ENCODE data around the gene AHNAK2.
"Not testable (repeated sequence)": the region's sequence is repeated elsewhere in the genome, so short reads cannot be mapped to it uniquely, and the experiment has no call there.

Gene AHNAK2

DNA sequence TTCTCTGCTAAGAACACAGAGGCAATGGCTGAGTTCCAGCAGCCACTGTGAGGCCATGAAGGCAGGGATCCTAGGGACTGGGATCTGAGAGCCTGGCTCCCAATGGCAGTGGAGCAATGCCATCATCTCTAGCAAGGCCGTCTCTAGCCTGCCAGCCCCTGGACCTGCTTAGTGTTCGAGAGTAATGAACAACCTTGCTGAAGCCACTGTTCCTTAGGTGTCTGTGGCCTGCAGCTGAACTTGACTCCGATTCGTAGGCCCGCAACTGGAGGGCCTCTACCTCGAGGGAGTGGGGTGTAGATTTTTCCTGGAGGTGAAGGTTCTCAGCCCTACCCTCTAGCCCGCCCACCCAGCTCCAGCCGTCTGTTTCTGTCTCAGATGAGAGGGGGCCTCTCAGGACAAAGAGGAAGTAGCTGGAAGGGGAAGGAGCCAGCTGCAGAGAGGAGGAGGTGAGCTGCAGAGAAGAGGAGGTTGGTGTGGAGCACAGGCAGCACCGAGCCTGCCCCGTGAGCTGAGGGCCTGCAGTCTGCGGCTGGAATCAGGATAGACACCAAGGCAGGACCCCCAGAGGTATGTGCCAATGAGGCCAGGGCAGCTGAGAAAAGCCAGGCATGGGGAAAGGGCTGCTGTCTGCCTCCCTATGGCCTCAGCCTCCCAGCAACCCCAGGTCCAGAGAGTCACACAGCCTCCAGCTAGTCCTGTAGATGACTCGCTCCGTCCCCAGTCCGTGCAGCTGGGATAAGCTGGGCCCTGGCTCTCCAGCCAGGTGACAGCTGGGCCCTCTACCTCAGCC is 53.6 kb downstream of the AHNAK2 start, which contains the start of gene PLD4:
Gene PLD4 (plus strand): TSS at position 459 of the 793 bp plus-strand sequence. CDS start 2,262 bp downstream, outside the sequence.
- DNase-seq: no peak

GRCh38 chr14:104923640-104924420 is 54.3 kb downstream of the AHNAK2 start:
- DNase-seq: no peak

DNA sequence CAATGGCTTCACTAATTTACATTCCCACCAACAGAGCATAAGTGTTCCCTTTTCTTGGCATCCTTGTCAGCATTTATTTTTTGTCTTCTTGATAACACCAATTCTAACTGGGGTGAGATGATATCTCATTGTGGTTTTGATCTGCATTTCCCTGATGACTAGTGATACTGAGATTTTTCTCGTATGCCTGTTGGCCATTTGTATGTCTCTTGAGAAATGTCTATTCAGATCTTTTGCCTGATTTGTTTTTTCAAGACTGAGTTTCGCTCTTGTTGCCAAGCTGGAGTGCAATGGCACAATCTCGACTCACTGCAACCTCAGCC is 58.2 kb downstream of the AHNAK2 start:
- DNase-seq: no peak

- not testable (repeated sequence) for DNase-seq
Observed at GRCh38 chr14:104919152-104919992, 58.8 kb downstream of the AHNAK2 start.

DNA sequence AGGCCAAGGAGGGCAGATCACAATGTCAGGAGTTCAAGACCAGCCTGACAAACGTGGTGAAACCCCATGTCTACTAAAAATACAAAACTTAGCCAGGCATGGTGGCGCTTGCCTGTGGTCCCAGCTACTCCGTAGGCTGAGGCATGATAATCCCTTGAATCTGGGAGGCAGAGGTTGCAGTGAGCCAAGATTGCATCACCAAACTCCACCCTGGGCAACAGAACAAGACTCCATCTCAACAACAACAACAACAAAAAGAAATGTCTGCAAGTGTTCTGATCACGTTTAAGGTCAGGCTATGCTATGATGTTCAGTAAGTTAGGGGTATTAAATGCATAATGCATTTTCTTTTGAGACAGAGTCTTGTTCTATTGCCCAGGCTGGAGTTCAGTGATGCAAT is 60.2 kb downstream of the AHNAK2 start:
- no peak for DNase-seq

- DNase-seq: no peak
Observed at GRCh38 chr14:104917116-104917515, 61.1 kb downstream of the AHNAK2 start.

DNA sequence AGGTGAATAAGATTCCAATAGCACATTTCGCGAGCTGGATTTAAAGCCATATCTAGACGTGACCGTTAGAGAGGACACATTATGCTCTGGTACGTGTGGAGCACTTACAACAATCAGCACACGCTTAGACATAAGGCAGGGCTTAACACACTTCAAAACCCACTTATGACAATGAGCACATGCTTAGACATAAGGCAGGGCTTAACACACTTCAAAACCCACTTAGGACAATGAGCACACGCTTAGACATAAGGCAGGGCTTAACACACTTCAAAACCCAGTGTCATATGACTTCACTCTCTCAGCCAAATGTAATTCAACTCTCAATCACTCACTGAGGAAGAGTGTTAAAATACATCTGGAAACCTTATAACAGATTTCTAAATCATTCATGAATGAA is 64.7 kb downstream of the AHNAK2 start:
- no peak for DNase-seq

- DNase-seq: no peak
Observed at GRCh38 chr14:104912053-104912452, 66.1 kb downstream of the AHNAK2 start.

DNA sequence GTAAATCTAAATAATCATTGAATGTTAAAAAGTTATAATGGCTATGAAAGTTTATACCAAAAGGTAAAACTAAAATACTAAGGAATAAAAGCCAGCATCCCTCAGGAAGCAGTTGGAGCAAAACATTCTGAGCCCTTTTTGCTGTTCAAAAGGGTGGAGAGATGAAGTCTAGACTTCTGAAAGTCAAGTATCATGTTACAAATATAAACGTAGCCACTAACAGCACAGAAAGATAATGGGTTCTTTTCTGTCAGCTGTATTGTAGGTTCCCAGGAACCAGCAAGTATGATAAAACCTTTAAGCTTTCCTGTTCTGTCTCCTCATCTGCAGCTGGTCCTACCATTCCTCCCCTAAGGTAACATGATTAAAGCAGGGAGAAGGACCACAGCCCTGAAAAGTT is 69.9 kb downstream of the AHNAK2 start:
- no peak for DNase-seq

DNA sequence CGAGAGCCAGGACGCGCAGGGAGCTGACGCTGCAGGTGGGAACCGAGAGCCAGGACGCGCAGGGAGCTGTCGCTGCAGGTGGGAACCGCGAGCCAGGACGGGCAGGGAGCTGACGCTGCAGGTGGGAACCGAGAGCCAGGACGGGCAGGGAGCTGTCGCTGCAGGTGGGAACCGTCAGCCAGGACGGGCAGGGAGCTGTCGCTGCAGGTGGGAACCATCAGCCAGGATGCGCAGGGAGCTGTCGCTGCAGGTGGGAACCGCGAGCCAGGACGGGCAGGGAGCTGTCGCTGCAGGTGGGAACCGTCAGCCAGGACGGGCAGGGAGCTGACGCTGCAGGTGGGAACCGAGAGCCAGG is 72.6 kb downstream of the AHNAK2 start:
- not testable (repeated sequence) for DNase-seq

GRCh38 chr14:104904650-104905578 is 73.3 kb downstream of the AHNAK2 start:
- DNase-seq: not testable (repeated sequence)

DNA sequence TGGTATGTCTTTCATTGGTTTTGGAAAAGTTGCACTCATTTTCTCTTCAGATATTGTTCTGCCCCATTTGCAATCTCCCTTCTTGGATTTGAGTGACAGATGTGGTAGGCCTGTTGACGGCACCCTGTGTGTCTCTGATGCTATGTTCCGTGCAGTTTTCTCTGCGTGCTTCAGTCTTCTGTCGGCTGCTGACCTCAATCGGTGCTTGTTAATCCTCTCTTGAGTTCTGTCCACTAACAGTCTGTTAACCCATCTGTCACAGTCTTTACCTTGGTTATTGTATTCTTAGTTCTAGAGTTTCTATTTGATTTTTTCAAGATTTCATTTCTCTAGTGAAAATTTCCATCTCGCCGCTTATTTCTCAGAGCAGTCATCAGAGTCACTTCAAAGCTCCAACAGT is 74.2 kb downstream of the AHNAK2 start:
- DNase-seq: no peak

DNA sequence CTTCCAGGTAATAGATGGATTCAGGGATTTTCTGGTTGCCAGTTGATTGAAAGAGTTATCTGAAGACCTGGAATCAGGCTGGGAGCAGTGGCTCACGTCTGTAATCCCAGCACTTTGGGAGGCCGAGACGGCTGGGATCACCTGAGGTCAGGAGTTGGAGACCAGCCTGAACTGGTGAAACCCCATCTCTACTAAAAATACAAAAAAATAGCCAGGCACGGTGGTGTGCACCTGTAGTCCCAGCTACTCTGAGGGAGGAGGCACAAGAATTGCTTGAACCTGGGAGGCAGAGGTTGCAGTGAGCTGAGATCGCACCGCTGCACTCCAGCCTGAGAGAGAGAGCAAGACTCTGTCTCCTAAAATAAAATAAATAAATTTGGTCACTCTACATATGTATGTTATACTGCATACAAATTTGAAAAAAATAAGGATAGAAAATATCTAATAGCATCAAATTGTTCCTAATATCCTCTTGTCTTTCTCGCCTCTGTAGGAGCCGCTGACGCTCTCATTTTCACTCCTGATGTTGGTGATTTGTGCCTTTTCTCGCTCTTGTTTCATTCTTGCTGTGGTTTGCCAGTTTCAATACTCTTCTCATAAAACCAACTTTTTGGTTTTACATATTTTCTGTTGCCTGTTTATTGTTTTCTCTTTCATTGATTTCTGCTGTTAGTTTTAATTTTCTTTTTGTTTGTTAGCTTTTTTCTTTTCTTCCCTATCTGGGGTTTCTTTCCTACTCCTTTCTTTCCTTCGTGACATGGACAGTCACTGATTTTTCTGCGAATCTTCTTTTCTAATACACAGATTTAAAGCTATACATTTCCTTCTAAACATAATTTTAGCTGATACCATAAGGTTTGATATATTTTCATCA is 77.3 kb downstream of the AHNAK2 start:
- DNase-seq: no peak

GRCh38 chr14:104899781-104900180 is 78.4 kb downstream of the AHNAK2 start:
- no peak for DNase-seq

DNA sequence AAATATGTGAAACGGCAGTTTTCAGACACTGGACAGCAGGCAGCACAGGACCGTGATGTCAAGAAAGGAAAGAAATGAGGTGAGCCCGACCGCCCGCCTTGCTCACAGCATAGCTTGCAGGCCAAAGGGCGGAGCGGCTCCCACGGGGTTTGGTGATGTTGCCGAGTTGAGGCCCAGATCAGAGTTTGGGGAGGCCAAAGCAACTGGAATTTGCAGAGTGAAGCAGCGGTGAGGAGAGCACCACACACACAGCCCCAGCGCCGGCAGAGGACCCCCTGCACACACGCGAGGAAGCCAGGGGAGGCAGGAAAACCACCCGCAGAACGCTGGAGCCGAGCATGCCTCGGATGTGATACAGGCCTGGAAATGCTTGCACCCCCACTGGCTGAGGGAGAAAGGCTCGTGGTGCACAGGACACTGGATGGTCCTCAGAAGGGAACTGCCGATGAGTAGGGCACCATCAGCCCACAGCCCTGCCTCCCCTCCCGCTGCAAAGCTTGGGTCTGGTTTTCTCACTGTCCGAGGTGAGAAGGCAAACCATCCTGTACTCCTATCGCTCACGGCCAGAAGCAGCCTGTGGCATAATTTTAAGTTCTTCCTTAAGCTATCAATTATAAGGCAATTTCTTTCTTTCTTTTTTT is 79.2 kb downstream of the AHNAK2 start:
- no peak for DNase-seq

GRCh38 chr14:104898195-104898558 is 80.0 kb downstream of the AHNAK2 start:
- no peak for DNase-seq

GRCh38 chr14:104897330-104898194 is 80.6 kb downstream of the AHNAK2 start:
- no peak for DNase-seq

GRCh38 chr14:104895786-104896661 is 82.2 kb downstream of the AHNAK2 start:
- DNase-seq: no peak

Data from SW 1271 (cell line).